GM12864 (cell line): ENCODE results near the gene VPS26C.

Source experiments
- DNase-seq: peaks from one replicate; pipeline ENCODE4 v3.0.0-alpha.2; 2011; ENCODE audit warnings: low read depth
- H3K4me3 ChIP-seq: 2 replicates; pipeline ENCODE4 v1.5.1; 2011; ENCODE audit warnings: mild to moderate bottlenecking, low read depth, low read length, control low read depth
- TF ChIP-seq, protein P1 (sequence below): IDR thresholded peaks from 2 replicates; pipeline ENCODE4 v1.5.1; 2011; ENCODE audit warnings: low read depth, mild to moderate bottlenecking, moderate library complexity, low read length, control low read depth, inconsistent platforms; ENCODE audit errors: missing control alignments

Gene VPS26C

DNA sequence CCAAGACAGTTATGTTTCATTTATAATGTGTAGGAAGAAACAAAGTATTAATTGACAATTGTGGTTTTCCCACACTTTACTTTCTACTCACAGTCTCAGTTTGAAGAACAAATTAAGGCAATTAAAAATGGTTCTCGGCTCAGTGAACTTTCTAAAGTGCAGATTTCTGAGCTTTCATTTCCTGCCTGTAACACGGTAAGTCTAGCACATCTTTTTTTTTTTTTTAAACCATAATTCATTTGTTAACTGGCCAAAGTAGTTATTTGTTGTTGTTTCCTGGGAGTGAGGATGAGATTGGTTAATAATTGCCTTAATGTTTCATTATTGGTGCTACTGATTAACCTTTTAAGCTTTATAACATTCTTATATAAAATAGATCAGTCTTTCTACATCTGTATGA, 75.1 kb downstream of the VPS26C start:
- no peak for DNase-seq
- H3K4me3 ChIP-seq: no peak overlapping the region
- TF ChIP-seq, protein P1, sequence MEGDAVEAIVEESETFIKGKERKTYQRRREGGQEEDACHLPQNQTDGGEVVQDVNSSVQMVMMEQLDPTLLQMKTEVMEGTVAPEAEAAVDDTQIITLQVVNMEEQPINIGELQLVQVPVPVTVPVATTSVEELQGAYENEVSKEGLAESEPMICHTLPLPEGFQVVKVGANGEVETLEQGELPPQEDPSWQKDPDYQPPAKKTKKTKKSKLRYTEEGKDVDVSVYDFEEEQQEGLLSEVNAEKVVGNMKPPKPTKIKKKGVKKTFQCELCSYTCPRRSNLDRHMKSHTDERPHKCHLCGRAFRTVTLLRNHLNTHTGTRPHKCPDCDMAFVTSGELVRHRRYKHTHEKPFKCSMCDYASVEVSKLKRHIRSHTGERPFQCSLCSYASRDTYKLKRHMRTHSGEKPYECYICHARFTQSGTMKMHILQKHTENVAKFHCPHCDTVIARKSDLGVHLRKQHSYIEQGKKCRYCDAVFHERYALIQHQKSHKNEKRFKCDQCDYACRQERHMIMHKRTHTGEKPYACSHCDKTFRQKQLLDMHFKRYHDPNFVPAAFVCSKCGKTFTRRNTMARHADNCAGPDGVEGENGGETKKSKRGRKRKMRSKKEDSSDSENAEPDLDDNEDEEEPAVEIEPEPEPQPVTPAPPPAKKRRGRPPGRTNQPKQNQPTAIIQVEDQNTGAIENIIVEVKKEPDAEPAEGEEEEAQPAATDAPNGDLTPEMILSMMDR: no peak

DNA sequence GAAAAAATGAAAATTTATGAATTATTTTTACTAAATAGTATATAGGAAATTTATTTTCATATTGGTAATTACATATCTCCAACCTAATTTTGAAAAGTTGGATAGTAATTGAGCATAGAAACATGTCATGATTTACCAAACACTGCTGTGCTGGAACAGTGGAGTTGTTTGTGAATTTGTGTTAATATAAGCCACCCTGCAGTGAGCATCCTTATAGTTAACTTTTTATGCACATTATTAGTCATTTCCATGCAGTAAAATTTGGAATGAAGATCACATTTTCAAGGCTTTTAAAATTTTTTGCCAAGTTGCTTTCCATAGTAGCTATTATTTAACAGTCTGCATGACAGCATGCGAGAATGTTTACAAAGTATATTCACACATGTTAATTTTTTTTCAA, 78.3 kb downstream of the VPS26C start:
- H3K4me3 ChIP-seq: no peak overlapping the region
- TF ChIP-seq, protein P1: no peak
- no peak for DNase-seq

DNA sequence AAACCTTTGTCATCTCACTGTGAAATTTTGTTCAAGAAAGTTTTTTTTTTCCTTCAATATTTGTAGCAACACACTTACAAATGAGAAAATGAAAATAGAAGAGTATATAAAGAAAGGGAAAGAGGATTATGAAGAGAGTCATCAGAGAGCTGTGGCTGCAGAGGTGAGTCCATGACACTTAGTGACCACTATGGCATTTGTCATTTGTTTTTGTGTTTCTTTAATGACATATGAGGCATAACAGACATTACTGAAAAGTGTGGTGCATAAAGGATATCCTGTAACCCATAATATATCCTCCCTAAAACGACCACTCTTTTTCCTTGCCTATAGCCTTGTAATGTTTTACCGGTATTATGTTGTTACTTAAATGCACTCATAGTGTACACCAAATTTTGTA, 80.2 kb downstream of the VPS26C start:
- no peak for DNase-seq
- H3K4me3 ChIP-seq: no peak overlapping the region
- TF ChIP-seq, protein P1: no peak

DNA sequence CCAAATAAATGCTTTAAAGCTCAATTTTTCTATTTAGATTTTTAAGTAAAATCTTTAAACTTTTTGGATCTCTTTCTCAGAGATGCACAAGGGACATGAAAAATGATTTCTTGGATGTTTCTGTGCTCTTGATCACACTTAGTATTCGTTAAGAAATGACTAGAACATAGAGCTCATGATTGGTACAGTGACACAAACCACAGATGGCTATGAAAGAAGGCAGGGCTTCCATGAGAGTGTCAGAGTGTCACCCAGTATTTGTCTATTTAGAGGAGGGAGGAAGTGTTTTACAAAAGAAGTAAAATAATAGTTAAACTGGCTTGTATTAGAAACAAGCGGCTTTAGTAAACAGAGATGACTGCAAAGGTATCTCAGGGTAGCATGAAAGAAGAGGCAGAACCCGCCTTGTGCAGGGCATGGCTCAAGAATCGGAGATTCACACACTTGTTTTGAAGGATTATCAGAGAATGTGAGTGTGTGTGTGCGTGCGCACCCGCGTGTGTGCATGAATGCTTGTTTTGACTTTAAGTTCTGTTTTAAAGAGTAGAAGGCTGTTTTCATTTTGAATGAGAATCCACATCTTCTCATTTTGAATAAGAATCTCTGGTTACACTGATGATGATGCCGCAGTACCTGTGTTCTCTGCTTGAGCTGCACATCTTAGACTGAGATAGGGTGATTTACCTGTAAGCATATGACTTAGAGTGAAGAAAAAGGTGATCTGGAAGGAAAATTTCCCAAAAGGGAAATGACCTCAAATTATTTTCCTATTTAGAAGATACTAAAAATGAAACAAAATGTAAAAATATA, 82.1 kb downstream of the VPS26C start:
- TF ChIP-seq, protein P1: no peak
- H3K4me3 ChIP-seq: no peak overlapping the region

DNA sequence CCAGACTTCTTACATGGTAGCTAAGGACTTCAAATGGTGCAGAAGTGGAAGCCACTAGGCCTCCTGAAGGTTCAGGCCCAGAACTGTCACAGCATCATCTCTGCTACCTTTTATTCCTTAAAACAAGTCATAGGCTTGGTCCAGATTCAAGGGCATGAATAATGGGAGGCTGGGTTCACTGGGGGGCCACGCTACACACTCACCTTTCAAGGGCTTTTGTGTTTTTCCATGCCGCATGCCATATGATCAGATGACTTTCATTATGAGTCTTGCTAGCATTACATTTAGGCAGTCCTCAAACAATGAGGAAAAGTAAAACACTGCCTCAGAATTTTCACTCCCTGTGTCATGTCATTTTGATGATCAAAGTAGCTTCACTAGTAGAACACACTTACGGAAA, 83.4 kb downstream of the VPS26C start:
- TF ChIP-seq, protein P1: no peak
- no peak overlapping the region for H3K4me3 ChIP-seq
- DNase-seq: no peak

More for the DNA sequence above, 82.1 kb downstream of the VPS26C start:
- DNase-seq: no peak

DNA sequence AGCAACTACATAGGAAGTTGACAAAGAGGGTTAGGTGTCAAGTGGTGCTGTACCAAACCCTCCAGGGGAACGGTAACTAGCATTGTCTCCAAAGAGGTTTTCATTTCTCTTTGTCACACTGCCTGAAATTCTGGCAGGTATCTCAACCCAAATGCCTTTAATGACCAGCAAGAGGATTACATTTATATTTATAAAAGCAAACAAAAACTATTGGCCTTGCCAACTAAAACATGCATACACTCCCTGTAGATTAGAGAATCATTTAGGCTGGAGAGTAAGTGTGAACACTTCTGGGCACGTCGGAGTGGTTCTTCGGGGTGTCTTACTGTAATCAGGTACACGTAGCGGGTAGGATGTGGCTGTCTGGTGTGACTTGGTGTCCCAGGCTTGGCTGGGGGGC, 84.9 kb downstream of the VPS26C start:
- no peak for DNase-seq

More for the DNA sequence above, 84.9 kb downstream of the VPS26C start:
- H3K4me3 ChIP-seq: no peak overlapping the region
- TF ChIP-seq, protein P1: no peak
